OCI-LY3 (cell line): ENCODE measurements around the gene FILIP1L.

ENCODE experiments used
- H2AFZ ChIP-seq: fragments of 200-600, 300-600 bp; shearing (Covaris generic); 2 replicates; pipeline ENCODE4 v1.6.0; 2014; ENCODE audit warnings: antibody characterized with exemption, low read depth, low read length
- H3K27ac ChIP-seq: fragments of 200-600, 300-600 bp; sonication (generic); 2 replicates; pipeline ENCODE4 v1.5.1; 2014; ENCODE audit warnings: mild to moderate bottlenecking, low read length, moderate library complexity, mixed read lengths
- H3K27me3 ChIP-seq: fragments of 200-600, 300-600 bp; sonication (generic); 2 replicates; pipeline ENCODE4 v1.6.1; 2014; ENCODE audit warnings: low read depth, low read length, mixed read lengths
- H3K36me3 ChIP-seq: fragments of 200-600, 300-600 bp; sonication (generic); replicated peaks from 2 replicates; pipeline ENCODE3; 2014; ENCODE audit warnings: low read depth, low read length, mixed read lengths
- H3K4me1 ChIP-seq: fragments of 300-600, 200-600 bp; sonication (generic); 2 replicates; pipeline ENCODE4 v1.6.1; 2014; ENCODE audit warnings: low read length, mixed read lengths
- H3K4me2 ChIP-seq: fragments of 200-600, 300-600 bp; sonication (generic); 2 replicates; pipeline ENCODE4 v1.6.1; 2014; ENCODE audit warnings: low read length, mixed read lengths
- H3K4me3 ChIP-seq: fragments of 300-600, 200-600 bp; sonication (generic); 2 replicates; pipeline ENCODE4 v1.5.1; 2014; ENCODE audit warnings: antibody characterized with exemption, mild to moderate bottlenecking, low read length, moderate library complexity
- H3K79me2 ChIP-seq: fragments of 300-600, 200-600 bp; shearing (Covaris generic); 2 replicates; pipeline ENCODE4 v1.6.1; 2014; ENCODE audit warnings: mild to moderate bottlenecking, low read length, mixed read lengths
- H3K9ac ChIP-seq: fragments of 300-600, 200-600 bp; shearing (Covaris generic); 2 replicates; pipeline ENCODE4 v1.6.0; 2014; ENCODE audit warnings: mild to moderate bottlenecking, low read length, moderate library complexity
- H3K9me3 ChIP-seq: fragments of 200-600, 300-600 bp; shearing (Covaris generic); 2 replicates; pipeline ENCODE4 v1.6.1; 2014; ENCODE audit warnings: low read length, mixed read lengths; ENCODE audit not compliant: insufficient read depth
- H4K20me1 ChIP-seq: fragments of 200-600, 300-600 bp; sonication (generic); 2 replicates; pipeline ENCODE4 v1.6.1; 2016; ENCODE audit warnings: low read length, mixed read lengths; ENCODE audit not compliant: insufficient read depth
- CTCF ChIP-seq: fragments of 200-600, 300-600 bp; sonication (generic); IDR thresholded peaks from 2 replicates; pipeline ENCODE4 v1.5.1; 2014; ENCODE audit warnings: antibody characterized with exemption, low read length, low read depth
- EZH2phosphoT487 ChIP-seq: fragments of 200-600 bp; shearing (Covaris generic); IDR thresholded peaks from 2 replicates; pipeline ENCODE4 v1.6.1; 2018; ENCODE audit warnings: antibody characterized with exemption, mixed run types, low read depth

The FILIP1L gene

GRCh38 chr3:99909714-99910495, 204.4 kb downstream of the FILIP1L start:
- H3K79me2 ChIP-seq, result no peaks in the 10 kb centered on the region
- no peaks in the 10 kb centered on the region for H4K20me1 ChIP-seq
- no peaks in the 10 kb centered on the region for H3K9me3 ChIP-seq
- no peaks in the 10 kb centered on the region for H3K4me1 ChIP-seq
- no peaks in the 10 kb centered on the region for H3K36me3 ChIP-seq
- TF ChIP-seq CTCF, result no peak
- no peak for TF ChIP-seq EZH2phosphoT487
- H3K4me3 ChIP-seq, result no peak overlapping the region
- no peak overlapping the region for H3K9ac ChIP-seq
- no peak overlapping the region for H3K27ac ChIP-seq
- no peak overlapping the region for H2AFZ ChIP-seq
- no peak overlapping the region for H3K4me2 ChIP-seq
- H3K27me3 ChIP-seq, result no peaks in the 10 kb centered on the region

GRCh38 chr3:99907959-99908544, 206.2 kb downstream of the FILIP1L start:
- H4K20me1 ChIP-seq, result no peaks in the 10 kb centered on the region

GRCh38 chr3:99903869-99904268, 210.4 kb downstream of the FILIP1L start:
- Histone ChIP-seq H3K4me2 (no peak overlapping the region), H3K9ac (no peak overlapping the region), H3K4me3 (no peak overlapping the region), H3K27ac (no peak overlapping the region), H3K79me2 (no peaks in the 10 kb centered on the region), H4K20me1 (no peaks in the 10 kb centered on the region), H2AFZ (no peak overlapping the region), H3K36me3 (no peaks in the 10 kb centered on the region), H3K27me3 (no peaks in the 10 kb centered on the region), H3K9me3 (no peaks in the 10 kb centered on the region), H3K4me1 (peaks cover 10% of the 10 kb centered on the region)
- no peak for TF ChIP-seq EZH2phosphoT487
- TF ChIP-seq CTCF, result no peak

More at GRCh38 chr3:99907959-99908544, 206.2 kb downstream of the FILIP1L start:
- no peaks in the 10 kb centered on the region for H3K4me1 ChIP-seq
- H3K27me3 ChIP-seq, result no peaks in the 10 kb centered on the region
- H3K9me3 ChIP-seq, result no peaks in the 10 kb centered on the region
- no peak overlapping the region for H3K9ac ChIP-seq
- H3K4me2 ChIP-seq, result no peak overlapping the region
- H3K4me3 ChIP-seq, result no peak overlapping the region
- no peaks in the 10 kb centered on the region for H3K79me2 ChIP-seq
- no peak overlapping the region for H2AFZ ChIP-seq
- TF ChIP-seq CTCF, result no peak
- TF ChIP-seq EZH2phosphoT487, result no peak
- H3K36me3 ChIP-seq, result no peaks in the 10 kb centered on the region
- H3K27ac ChIP-seq, result no peak overlapping the region

GRCh38 chr3:99902091-99902490, 212.2 kb downstream of the FILIP1L start:
- H3K9ac ChIP-seq, result no peak overlapping the region

More at GRCh38 chr3:99902091-99902490, 212.2 kb downstream of the FILIP1L start:
- Histone ChIP-seq H3K27me3 (no peaks in the 10 kb centered on the region), H3K4me2 (no peak overlapping the region), H3K9me3 (no peaks in the 10 kb centered on the region), H3K4me3 (no peak overlapping the region), H4K20me1 (no peaks in the 10 kb centered on the region), H3K4me1 (peaks cover 10% of the 10 kb centered on the region), H2AFZ (no peak overlapping the region), H3K79me2 (no peaks in the 10 kb centered on the region), H3K36me3 (no peaks in the 10 kb centered on the region), H3K27ac (no peak overlapping the region)
- no peak for TF ChIP-seq CTCF
- no peak for TF ChIP-seq EZH2phosphoT487
